Measurements from ENCODE around the gene NMT1.

NMT1 gene

GRCh38 chr17:45106096-45106495 lies 45.0 kb downstream of the NMT1 start:
- no peak for DNase-seq

- no peak for DNase-seq
These were observed 45.5 kb downstream of the NMT1 start for GRCh38 chr17:45106582-45106981.

DNA sequence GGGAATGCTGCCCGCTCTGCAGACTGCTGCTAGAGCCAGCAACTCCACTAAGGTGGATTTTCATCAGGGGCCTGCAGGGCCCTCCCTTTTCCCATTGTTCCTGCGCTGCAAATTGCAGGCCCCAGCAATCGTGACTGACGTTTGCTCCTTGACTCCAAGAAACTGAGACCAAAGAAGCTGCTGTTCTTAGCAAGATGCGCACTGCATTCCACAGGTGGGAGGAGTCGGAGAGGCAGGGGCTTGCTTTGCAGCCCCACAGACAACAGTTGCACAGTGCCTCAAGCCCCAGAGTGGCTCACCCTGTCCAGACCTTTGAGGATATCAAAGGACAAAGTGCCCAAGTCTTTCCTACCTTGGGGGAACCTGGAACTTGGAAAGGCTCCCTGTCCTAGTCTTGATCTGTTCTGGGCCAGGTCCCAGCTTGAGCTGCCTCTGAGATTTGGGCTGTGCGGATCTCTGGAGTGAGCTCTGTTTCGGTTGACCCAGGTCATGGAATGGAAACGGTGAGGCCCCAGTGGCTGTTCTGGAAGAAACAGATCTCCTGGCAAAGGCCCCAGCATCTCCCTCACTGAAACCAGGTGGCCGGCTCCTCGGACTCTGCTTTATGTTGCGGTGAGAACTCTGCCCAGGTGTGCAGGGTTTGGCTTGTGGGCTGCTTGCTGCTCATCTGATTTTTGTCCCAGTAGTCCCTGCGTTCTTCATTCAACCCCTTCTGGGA lies 46.3 kb downstream of the NMT1 start:
- no peak for DNase-seq

DNA sequence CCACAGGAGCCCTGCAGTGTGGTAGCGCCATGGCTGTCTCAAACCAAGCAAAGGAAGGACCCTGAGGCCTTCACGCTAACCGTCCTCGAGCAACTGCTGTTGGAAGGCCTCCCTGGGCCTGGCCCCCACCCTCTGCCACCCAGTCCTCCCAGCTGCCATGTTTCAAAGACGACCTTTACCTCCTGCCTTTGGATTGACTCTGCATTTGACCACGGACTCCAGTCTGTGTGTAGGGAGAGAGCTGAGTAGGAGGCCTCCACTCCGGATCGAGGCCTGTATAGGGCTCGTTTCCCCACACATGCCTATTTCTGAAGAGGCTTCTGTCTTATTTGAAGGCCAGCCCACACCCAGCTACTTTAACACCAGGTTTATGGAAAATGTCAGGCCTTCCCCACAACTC lies 46.9 kb downstream of the NMT1 start:
- DNase-seq, result no peak

- DNase-seq, result no peak
These were observed 47.7 kb downstream of the NMT1 start for GRCh38 chr17:45108595-45109521.

DNA sequence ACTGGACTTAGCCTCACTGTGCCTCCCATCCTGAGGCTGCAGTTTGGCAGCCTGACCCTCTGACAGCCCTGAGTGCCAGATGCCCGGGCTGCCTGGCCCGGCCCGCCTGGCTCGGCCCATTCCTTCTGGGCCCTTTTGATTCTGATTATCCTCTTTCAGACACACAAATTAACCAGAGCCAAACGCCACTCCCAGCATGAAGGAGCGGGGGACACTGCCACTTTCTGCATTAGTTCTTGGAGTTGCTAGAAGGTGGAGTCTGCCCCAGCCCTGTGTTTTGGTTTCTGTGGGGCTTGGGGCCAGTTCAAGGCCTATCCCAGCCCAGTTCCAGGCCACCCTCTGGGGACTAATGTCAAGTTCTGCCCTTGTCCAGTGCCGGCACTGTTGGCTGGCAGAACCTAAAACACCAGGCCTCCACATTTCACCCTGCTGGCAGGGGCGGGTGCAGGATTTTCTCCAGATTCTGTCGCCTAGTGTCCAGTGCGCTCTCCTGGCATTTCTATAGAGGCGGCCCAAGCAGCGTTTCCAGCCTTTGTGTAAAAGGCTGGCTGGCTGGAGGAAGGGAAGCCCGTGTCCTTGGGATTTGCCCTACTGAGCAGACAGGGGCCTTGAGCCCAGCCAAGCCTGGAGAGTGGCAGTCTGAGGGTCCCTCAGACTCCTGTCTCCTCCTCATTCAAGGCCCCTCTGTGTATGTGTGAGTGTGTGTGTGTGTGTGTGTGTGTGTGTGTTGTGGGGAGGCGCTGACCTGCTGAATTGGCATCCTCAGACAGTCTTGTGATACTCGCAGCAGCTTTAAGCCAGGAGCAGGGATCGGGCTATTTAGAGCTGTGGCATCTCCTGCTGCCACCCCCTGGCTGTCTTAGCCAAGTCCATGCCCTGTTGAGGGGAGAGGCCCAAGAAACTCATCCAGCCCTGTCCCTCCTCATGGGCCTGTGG lies 49.8 kb downstream of the NMT1 start:
- no peak for DNase-seq

DNA sequence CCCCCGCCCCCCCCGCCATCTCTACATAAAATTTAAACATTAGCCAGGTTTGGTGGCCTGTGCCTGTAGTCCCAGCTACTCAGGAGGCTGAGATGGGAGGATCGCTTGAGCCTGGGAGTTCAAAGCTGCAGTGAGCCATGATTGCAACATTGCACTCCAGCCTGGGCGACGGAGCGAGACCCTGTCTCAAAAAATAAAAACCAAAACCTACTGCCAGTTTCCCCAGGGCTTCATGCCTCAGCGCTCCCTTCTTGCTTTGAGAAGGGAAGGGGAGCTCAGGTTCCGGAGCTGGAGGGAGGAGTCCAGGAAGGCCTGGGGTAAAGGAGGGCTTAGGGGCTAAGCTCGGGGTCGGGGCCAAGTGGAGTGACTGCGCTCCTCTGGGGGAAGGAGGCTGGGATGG lies 50.7 kb downstream of the NMT1 start:
- no peak for DNase-seq

GRCh38 chr17:45112559-45113423 lies 51.7 kb downstream of the NMT1 start:
- DNase-seq, result no peak

GRCh38 chr17:45113424-45113754 lies 52.3 kb downstream of the NMT1 start:
- no peak for DNase-seq

DNA sequence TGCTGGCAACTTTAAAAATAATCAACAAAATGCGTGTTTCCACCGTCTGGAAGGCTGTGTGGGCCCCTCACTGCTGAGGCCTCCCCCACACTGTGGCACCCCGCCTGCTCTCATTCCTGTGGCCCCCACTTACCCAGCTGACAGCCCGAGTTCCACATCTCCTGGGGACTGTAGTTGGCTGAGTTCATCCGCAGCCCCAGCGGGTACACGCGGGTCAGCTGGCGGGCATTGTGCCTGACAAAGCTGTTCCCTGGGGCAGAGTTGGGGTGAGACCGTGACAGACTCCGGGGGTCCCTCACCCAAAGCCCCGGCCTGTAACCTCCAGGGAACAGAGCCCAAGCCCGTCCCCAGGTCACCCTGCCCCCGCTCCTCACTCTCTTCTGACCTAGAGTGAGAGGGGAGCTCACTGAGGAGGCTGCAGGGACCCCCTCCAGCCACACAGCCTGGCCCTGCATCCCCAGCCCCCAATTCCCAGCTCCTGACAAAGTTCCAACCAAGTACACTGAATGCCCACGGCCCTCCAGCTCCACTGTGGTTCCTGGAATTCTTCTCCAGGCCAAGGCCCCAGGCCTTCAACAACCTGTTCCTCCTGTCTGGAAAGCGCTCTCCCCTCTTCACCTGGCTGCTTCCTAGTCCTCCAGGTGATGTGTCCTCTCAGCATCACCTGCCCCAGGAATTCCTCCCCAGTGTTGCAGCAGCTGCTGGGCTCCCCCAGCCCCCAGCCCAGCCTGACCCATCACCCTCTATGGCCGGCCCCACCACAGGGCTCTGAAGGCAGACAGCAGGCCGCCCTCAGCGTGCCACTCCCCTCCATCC lies 53.2 kb downstream of the NMT1 start:
- no peak for DNase-seq

GRCh38 chr17:45115015-45115625 lies 54.0 kb downstream of the NMT1 start:
- DNase-seq, result no peak

- DNase-seq, result no peak
These were observed 54.8 kb downstream of the NMT1 start for GRCh38 chr17:45115871-45116270.

DNA sequence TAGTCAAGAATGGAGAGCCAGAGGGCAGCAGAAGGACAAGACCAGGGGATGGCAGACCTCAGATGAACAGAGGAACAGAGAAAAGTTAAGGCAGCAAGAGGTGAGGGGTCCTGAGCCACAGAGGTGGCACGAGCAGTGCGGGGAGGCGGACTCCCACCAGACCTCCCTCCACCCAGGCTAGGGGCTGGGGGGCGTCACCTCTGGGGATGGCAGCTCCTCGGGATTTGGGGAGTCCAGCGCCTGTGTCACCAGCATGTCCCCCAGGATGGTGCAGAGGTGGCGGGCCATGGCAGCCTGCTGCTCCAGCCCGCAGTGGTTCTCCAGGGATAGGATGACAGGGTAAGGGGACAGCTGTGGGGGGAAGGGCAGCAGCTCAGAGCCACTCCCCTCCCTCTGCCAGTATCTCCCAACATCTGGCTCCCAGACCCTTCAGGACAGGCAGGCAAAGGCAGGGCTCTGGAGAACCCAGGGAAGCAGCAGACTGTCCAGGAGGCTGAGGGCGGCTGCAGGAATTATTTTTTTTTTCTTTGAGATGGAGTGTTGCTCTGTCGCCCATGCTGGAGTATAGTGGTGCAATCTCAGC lies 55.4 kb downstream of the NMT1 start:
- DNase-seq, result no peak

DNA sequence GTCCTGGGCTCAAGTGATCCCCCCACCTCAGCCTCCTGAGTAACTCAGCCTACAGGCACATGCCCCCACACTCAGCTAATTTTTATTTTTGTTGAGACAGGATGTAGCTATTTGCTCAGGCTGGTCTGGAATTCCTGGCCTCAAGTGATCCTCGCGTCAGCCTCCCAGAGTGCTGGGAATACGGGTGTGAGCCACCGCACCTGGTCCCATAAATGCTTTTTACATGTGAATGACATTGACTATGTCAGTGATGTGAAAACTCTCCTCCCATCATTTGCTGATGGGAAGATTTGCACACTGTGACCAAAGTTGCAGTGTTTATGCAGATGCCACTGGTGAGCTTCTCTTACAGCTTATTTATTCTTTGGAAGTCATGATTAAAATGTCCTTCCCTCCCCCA lies 56.2 kb downstream of the NMT1 start:
- no peak for DNase-seq

GRCh38 chr17:45117848-45118646 lies 56.9 kb downstream of the NMT1 start:
- no peak for DNase-seq

DNA sequence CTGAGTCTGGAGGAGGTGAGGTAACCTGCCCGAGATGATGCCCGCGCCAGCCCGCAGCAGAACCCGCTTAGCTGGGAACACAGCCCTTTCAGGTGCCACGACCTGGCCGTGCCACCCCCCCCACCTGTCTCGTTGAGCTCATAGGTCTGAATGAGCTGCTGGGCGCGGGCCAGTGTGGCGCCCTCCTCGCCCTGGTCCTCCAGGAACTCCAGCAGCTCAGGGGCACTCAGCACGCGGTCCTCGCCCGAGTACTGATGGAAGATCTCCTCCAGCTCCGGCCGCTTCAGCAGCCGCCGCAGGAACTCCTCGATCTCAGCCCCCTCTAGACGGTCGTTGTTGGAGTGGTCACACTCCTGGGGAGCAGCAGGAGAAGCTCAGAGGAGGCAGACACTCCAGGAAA lies 57.6 kb downstream of the NMT1 start:
- no peak for DNase-seq

DNA sequence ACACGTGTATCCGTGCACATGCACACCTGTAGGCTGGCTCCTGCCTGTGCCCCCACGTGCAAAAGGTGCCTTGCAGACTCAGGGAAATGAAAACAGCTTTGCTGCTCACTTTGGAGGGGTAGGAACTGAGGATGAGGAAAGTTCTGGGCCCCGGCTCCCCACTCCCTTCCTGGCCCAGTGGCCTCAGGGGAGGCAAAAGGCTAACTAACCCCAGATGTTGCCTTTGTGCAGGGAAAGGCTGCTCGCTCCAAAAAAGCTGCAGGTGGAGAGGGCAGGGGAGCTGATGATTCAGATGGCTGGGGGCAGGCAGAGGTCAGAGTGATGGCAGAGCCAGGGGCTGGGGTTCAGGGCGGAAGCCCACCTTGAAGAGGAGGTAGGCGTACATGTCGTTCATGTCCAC lies 58.8 kb downstream of the NMT1 start:
- no peak for DNase-seq

DNA sequence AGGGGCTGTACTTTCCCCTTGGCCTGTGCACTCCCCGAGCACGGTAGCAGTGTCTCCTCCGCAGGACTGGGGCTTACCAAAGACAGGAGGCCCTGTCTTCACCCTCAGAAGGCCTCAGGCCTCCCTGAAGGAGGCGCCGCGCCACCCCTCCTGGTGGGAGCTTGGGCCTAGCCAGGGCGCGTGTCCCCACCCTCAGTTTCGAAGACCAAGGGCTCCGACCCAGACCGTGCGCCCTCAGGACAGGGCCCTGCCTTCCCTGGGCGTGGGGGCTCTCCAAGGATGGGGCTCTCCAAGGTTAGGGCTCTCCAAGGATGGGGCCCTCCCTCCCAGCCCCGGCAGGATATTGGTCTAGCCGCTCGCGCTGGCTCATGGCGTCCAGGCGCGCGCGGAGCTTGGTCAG lies 59.4 kb downstream of the NMT1 start:
- DNase-seq, result no peak

GRCh38 chr17:45121055-45121454 lies 59.9 kb downstream of the NMT1 start:
- no peak for DNase-seq

Measured in suppressor macrophage treated with lipopolysaccharide for 4 hours (primary cell).